Loucy (cell line): ENCODE measurements around the gene GTPBP1.

Experiments used
- H2AFZ ChIP-seq: fragments of 200-600 bp; sonication (generic); 2 replicates; pipeline ENCODE4 v1.6.0; 2016; ENCODE audit warnings: antibody characterized with exemption, mild to moderate bottlenecking, low read length, moderate library complexity
- H3F3A ChIP-seq: fragments of 200-600 bp; 2 replicates; pipeline ENCODE4 v1.6.0; 2016; ENCODE audit warnings: antibody characterized with exemption, low read depth, mild to moderate bottlenecking
- H3K27me3 ChIP-seq: fragments of 200-600 bp; sonication (generic); 2 replicates; pipeline ENCODE4 v1.6.1; 2014; ENCODE audit warnings: low read length, mild to moderate bottlenecking; ENCODE audit not compliant: insufficient read depth, poor library complexity, severe bottlenecking
- H3K36me3 ChIP-seq: fragments of 200-600 bp; sonication (generic); 2 replicates; pipeline ENCODE4 v1.6.1; 2016; ENCODE audit warnings: low read length; ENCODE audit not compliant: insufficient read depth
- H3K4me1 ChIP-seq: fragments of 200-600 bp; sonication (generic); 2 replicates; pipeline ENCODE4 v1.5.1; 2014; ENCODE audit warnings: low read length, mild to moderate bottlenecking; ENCODE audit not compliant: insufficient read depth, poor library complexity, severe bottlenecking
- H3K4me2 ChIP-seq: fragments of 200-600 bp; sonication (generic); 2 replicates; pipeline ENCODE4 v1.6.0; 2014; ENCODE audit warnings: antibody characterized with exemption, low read length, low read depth, mild to moderate bottlenecking; ENCODE audit not compliant: poor library complexity, severe bottlenecking
- H3K4me3 ChIP-seq: fragments of 200-600 bp; sonication (generic); 2 replicates; pipeline ENCODE4 v1.5.1; 2014; ENCODE audit warnings: low read length, mild to moderate bottlenecking, mixed read lengths; ENCODE audit not compliant: poor library complexity, severe bottlenecking
- H3K79me2 ChIP-seq: fragments of 200-600 bp; sonication (generic); 2 replicates; pipeline ENCODE4 v1.6.1; 2014; ENCODE audit warnings: low read length; ENCODE audit not compliant: insufficient read depth
- H3K9ac ChIP-seq: fragments of 200-600 bp; sonication (generic); 2 replicates; pipeline ENCODE4 v1.6.0; 2014; ENCODE audit warnings: mild to moderate bottlenecking, low read depth, low read length, moderate library complexity; ENCODE audit not compliant: poor library complexity, severe bottlenecking
- H3K9me2 ChIP-seq: fragments of 200-600 bp; sonication (generic); replicated peaks from 2 replicates; pipeline ENCODE4 v1.6.1; 2016; ENCODE audit warnings: low read depth, low read length, mixed read lengths
- H3K9me3 ChIP-seq: fragments of 200-600 bp; sonication (generic); 2 replicates; pipeline ENCODE4 v1.6.1; 2014; ENCODE audit warnings: mild to moderate bottlenecking, antibody characterized with exemption, low read length, low read depth; ENCODE audit not compliant: insufficient read depth
- H4K20me1 ChIP-seq: fragments of 200-600 bp; sonication (generic); 2 replicates; pipeline ENCODE4 v1.6.0; 2014; ENCODE audit warnings: antibody characterized with exemption, low read length, mild to moderate bottlenecking; ENCODE audit not compliant: insufficient read depth, poor library complexity, severe bottlenecking
- CTCF ChIP-seq: fragments of 200-600 bp; sonication (generic); conservative IDR thresholded peaks from 2 replicates; pipeline ENCODE4 v1.5.1; 2014; ENCODE audit warnings: mild to moderate bottlenecking, antibody characterized with exemption, low read length
- EZH2phosphoT487 ChIP-seq: fragments of 200-600 bp; IDR thresholded peaks from 2 replicates; pipeline ENCODE4 v1.6.1; 2018; ENCODE audit warnings: antibody characterized with exemption, mild to moderate bottlenecking, moderate library complexity, borderline replicate concordance

Gene GTPBP1

GRCh38 chr22:38725900-38726655 lies 20.3 kb downstream of the GTPBP1 start:
- TF ChIP-seq CTCF (no peak), EZH2phosphoT487 (no peak)
- H3K36me3 ChIP-seq = peaks cover 98% of the 10 kb centered on the region; the same call in 1 of the 2 replicates

GRCh38 chr22:38727123-38727522 lies 21.4 kb downstream of the GTPBP1 start:
- Histone ChIP-seq H4K20me1 (peaks cover 3% of the 10 kb centered on the region), H3K4me2 (no peak overlapping the region), H3K79me2 (no peaks in the 10 kb centered on the region), H3K9me2 (no peaks in the 10 kb centered on the region), H3K4me3 (no peak overlapping the region), H3K9me3 (no peaks in the 10 kb centered on the region), H3K4me1 (no peaks in the 10 kb centered on the region), H2AFZ (no peak overlapping the region), H3K27me3 (no peaks in the 10 kb centered on the region), H3F3A (no peaks in the 10 kb centered on the region), H3K9ac (no peak overlapping the region), H3K36me3 (peaks cover 99% of the 10 kb centered on the region; the same call in 1 of the 2 replicates)
- TF ChIP-seq CTCF (no peak), EZH2phosphoT487 (no peak)

More at GRCh38 chr22:38725900-38726655, 20.3 kb downstream of the GTPBP1 start:
- no peaks in the 10 kb centered on the region for H3K9me2 ChIP-seq
- no peak overlapping the region for H3K4me3 ChIP-seq
- no peaks in the 10 kb centered on the region for H3K9me3 ChIP-seq
- H3K4me2 ChIP-seq = no peak overlapping the region
- no peak overlapping the region for H3K9ac ChIP-seq
- no peaks in the 10 kb centered on the region for H3K27me3 ChIP-seq
- H3F3A ChIP-seq = no peaks in the 10 kb centered on the region
- H3K79me2 ChIP-seq = no peaks in the 10 kb centered on the region
- peaks cover 3% of the 10 kb centered on the region for H4K20me1 ChIP-seq
- no peak overlapping the region for H2AFZ ChIP-seq
- no peaks in the 10 kb centered on the region for H3K4me1 ChIP-seq

GRCh38 chr22:38727530-38728451 lies 22.0 kb downstream of the GTPBP1 start:
- H3K9ac ChIP-seq = no peak overlapping the region
- no peaks in the 10 kb centered on the region for H3K4me1 ChIP-seq
- H2AFZ ChIP-seq = no peak overlapping the region
- no peaks in the 10 kb centered on the region for H3K9me3 ChIP-seq
- H3K36me3 ChIP-seq = peaks cover 94% of the 10 kb centered on the region; the same call in 1 of the 2 replicates
- H3K79me2 ChIP-seq = no peaks in the 10 kb centered on the region
- H3K27me3 ChIP-seq = no peaks in the 10 kb centered on the region
- no peak overlapping the region for H3K4me3 ChIP-seq
- H3K9me2 ChIP-seq = no peaks in the 10 kb centered on the region
- H3F3A ChIP-seq = no peaks in the 10 kb centered on the region
- H4K20me1 ChIP-seq = peaks cover 3% of the 10 kb centered on the region
- no peak overlapping the region for H3K4me2 ChIP-seq
- TF ChIP-seq CTCF (no peak), EZH2phosphoT487 (no peak)
